ENCODE data around the gene H1-8. TPM values are rescaled to one million over a fixed set of nuclear protein-coding genes. Genes with fewer than 3 reads are reported as not detected.
"Not testable (repeated sequence)": the region's sequence is repeated elsewhere in the genome, so short reads cannot be mapped to it uniquely, and the experiment has no call there.

Gene H1-8
- polyA plus RNA-seq, 1 experiment = not detected

DNA sequence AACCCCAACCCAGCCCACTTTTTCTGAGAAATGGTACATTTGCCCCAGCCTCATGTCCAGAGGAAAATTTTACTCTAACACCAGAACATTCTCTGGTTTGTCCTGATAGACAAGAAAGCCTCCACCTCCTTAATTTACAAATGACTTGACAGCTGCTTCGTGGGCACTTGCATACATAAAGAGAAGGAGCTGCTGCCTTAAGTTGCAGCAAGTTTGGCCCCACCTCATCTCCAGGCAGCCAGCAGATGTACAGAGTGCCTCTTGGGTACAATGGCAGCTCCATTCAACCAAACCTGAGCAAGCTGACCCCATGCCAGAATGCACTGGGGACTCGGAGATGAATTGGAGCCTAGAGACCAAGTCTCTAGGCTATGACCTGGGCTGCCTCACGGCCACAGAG lies 6.2 kb upstream of the H1-8 start:
- no peak overlapping the region for H3K4me3 ChIP-seq (ENCODE audit: low read depth, low read length)

DNA sequence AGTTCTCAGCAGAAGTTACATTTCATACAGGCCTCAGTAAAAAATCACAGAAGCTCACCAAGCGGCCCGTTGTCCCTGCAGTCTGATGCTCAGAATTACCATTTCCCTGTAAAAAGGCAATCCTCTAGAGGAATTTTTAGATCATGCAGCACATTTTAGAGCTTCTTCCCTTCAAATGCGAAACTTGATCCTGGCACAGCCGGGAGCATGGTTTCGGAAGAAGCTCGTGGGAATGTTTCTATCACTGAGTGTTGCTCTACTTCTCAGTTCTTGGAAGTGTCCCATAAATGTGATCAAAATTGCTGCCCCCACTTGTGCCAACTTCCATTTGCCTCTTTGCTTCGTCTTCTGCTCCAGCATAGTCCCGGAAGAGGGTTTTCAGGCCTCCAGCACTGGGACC lies 3.8 kb upstream of the H1-8 start:
- POLR2A ChIA-PET = no interaction called here
- Histone ChIP-seq H3K4me3 (ENCODE audit: low read depth, low read length) (no peak overlapping the region), H3K36me3 (ENCODE audit: control insufficient read depth, insufficient read depth, low read length) (no peaks in the 10 kb centered on the region), H3K27me3 (ENCODE audit: control insufficient read depth, insufficient read depth, low read length) (peaks cover 3% of the 10 kb centered on the region)
- CTCF ChIA-PET = interaction anchor here (1.5 kb wide), 1 partner anchor 11 kb away, joined by 4 read pairs; no protein-coding TSS in a partner anchor
- TF ChIP-seq, protein P1, sequence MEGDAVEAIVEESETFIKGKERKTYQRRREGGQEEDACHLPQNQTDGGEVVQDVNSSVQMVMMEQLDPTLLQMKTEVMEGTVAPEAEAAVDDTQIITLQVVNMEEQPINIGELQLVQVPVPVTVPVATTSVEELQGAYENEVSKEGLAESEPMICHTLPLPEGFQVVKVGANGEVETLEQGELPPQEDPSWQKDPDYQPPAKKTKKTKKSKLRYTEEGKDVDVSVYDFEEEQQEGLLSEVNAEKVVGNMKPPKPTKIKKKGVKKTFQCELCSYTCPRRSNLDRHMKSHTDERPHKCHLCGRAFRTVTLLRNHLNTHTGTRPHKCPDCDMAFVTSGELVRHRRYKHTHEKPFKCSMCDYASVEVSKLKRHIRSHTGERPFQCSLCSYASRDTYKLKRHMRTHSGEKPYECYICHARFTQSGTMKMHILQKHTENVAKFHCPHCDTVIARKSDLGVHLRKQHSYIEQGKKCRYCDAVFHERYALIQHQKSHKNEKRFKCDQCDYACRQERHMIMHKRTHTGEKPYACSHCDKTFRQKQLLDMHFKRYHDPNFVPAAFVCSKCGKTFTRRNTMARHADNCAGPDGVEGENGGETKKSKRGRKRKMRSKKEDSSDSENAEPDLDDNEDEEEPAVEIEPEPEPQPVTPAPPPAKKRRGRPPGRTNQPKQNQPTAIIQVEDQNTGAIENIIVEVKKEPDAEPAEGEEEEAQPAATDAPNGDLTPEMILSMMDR (IDR thresholded peaks at IDR 0.05; ENCODE audit: insufficient read depth, low read depth, low read length) = no peak
- no peak for DNase-seq (ENCODE audit: low read depth)

More for the DNA sequence above, 6.2 kb upstream of the H1-8 start:
- ChIA-PET CTCF (interaction anchor here (0.6 kb wide), 1 partner anchor 566 kb away, joined by 3 read pairs; no protein-coding TSS in a partner anchor), POLR2A (no interaction called here)
- TF ChIP-seq, protein P1 (IDR thresholded peaks at IDR 0.05; ENCODE audit: insufficient read depth, low read depth, low read length) = no peak
- no peaks in the 10 kb centered on the region for H3K36me3 ChIP-seq (ENCODE audit: control insufficient read depth, insufficient read depth, low read length)
- peaks cover 3% of the 10 kb centered on the region for H3K27me3 ChIP-seq (ENCODE audit: control insufficient read depth, insufficient read depth, low read length)
- DNase-seq (ENCODE audit: low read depth) = no peak

GRCh38 chr3:129540776-129541516 lies 2.0 kb upstream of the H1-8 start:
- TF ChIP-seq, protein P1 (IDR thresholded peaks at IDR 0.05; ENCODE audit: insufficient read depth, low read depth, low read length) = no peak
- H3K4me3 ChIP-seq (ENCODE audit: low read depth, low read length) = no peak overlapping the region
- DNase-seq (ENCODE audit: low read depth) = no peak
- ChIA-PET CTCF (no interaction called here), POLR2A (no interaction called here)
- peaks cover 3% of the 10 kb centered on the region for H3K27me3 ChIP-seq (ENCODE audit: control insufficient read depth, insufficient read depth, low read length)
- no peaks in the 10 kb centered on the region for H3K36me3 ChIP-seq (ENCODE audit: control insufficient read depth, insufficient read depth, low read length)

- no peaks in the 10 kb centered on the region for H3K27me3 ChIP-seq (ENCODE audit: control insufficient read depth, insufficient read depth, low read length)
- H3K4me3 ChIP-seq (ENCODE audit: low read depth, low read length) = no peak overlapping the region
- no peak for DNase-seq (ENCODE audit: low read depth)
- TF ChIP-seq, protein P1 (IDR thresholded peaks at IDR 0.05; ENCODE audit: insufficient read depth, low read depth, low read length) = no peak
- no peaks in the 10 kb centered on the region for H3K36me3 ChIP-seq (ENCODE audit: control insufficient read depth, insufficient read depth, low read length)
- POLR2A ChIA-PET = no interaction called here
- CTCF ChIA-PET = no interaction called here
Observed at GRCh38 chr3:129542747-129543146, 228 bp upstream of the H1-8 start.

DNA sequence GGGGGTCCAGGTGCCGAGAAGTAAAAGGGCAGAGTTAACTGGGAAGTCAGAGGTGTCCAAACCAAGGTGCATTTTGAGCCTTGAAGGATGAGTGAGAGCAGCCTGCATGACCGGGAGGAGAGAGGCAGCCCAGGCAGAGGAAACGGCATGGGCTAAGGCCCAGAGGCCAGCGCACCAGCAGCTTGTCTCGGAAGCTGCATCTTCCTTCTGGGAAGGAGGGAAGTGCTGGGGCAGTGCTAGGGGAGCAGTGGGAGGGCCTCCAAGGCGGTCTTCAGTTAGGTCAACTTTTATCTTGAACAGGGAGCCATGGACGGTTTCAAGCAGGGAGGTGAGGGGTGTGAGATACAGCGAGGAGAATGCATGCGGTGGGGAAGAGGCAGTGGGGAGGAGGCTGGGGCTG lies 1.0 kb downstream of the H1-8 start:
- ChIA-PET CTCF (no interaction called here), POLR2A (no interaction called here)
- no peaks in the 10 kb centered on the region for H3K36me3 ChIP-seq (ENCODE audit: control insufficient read depth, insufficient read depth, low read length)
- no peaks in the 10 kb centered on the region for H3K27me3 ChIP-seq (ENCODE audit: control insufficient read depth, insufficient read depth, low read length)
- no peak overlapping the region for H3K4me3 ChIP-seq (ENCODE audit: low read depth, low read length)
- TF ChIP-seq, protein P1 (IDR thresholded peaks at IDR 0.05; ENCODE audit: insufficient read depth, low read depth, low read length) = no peak
- no peak for DNase-seq (ENCODE audit: low read depth)

GRCh38 chr3:129545951-129546350 lies 3.0 kb downstream of the H1-8 start:
- POLR2A ChIA-PET; H3K4me3 ChIP-seq (ENCODE audit: low read depth, low read length); H3K27me3 ChIP-seq (ENCODE audit: control insufficient read depth, insufficient read depth, low read length); H3K36me3 ChIP-seq (ENCODE audit: control insufficient read depth, insufficient read depth, low read length); DNase-seq (ENCODE audit: low read depth); CTCF ChIA-PET: not testable (repeated sequence)
